Endodermal cell (in vitro differentiated cells): ENCODE measurements around the gene IGF2R. TPM values are rescaled to one million over a fixed set of nuclear protein-coding genes. Genes with fewer than 3 reads are reported as not detected.
"Not testable (repeated sequence)": the region's sequence is repeated elsewhere in the genome, so short reads cannot be mapped to it uniquely, and the experiment has no call there.

Source experiments
- DNase-seq: peaks from one replicate; pipeline ENCODE4 v3.0.0-alpha.2; 2017
- H3K27ac ChIP-seq: 2 replicates; pipeline ENCODE4 v1.5.1; 2013; ENCODE audit warnings: mild to moderate bottlenecking, low read depth, low read length, moderate library complexity
- H3K27me3 ChIP-seq: 2 replicates; pipeline ENCODE4 v1.6.1; 2013; ENCODE audit warnings: mild to moderate bottlenecking, low read length, moderate library complexity; ENCODE audit not compliant: insufficient read depth, control insufficient read depth, poor library complexity, severe bottlenecking
- H3K36me3 ChIP-seq: 2 replicates; pipeline ENCODE4 v1.7.0; 2013; ENCODE audit warnings: mild to moderate bottlenecking, low read length, moderate library complexity; ENCODE audit not compliant: control insufficient read depth, insufficient read depth
- H3K4me1 ChIP-seq: one replicate; pipeline ENCODE4 v1.7.0; 2013; ENCODE audit warnings: low read length; ENCODE audit not compliant: control insufficient read depth, insufficient read depth
- H3K4me3 ChIP-seq: 2 replicates; pipeline ENCODE4 v1.5.1; 2013; ENCODE audit warnings: mild to moderate bottlenecking, low read length, moderate library complexity
- H3K9ac ChIP-seq: 2 replicates; pipeline ENCODE4 v1.6.1; 2013; ENCODE audit warnings: mild to moderate bottlenecking, low read length, moderate library complexity; ENCODE audit not compliant: poor library complexity, severe bottlenecking; ENCODE audit errors: extremely low read depth
- H3K9me3 ChIP-seq: 2 replicates; pipeline ENCODE4 v1.6.1; 2013; ENCODE audit warnings: mild to moderate bottlenecking, low read length, moderate library complexity; ENCODE audit not compliant: control insufficient read depth
- H3K27ac Mint-ChIP-seq: 2 replicates; pipeline ENCODE4 v1.8.0; 2020; ENCODE audit warnings: mixed read lengths
- H3K27me3 Mint-ChIP-seq: 2 replicates; pipeline ENCODE4 v1.8.0; 2021; ENCODE audit warnings: mild to moderate bottlenecking, mixed read lengths; ENCODE audit not compliant: insufficient read depth
- H3K36me3 Mint-ChIP-seq: 2 replicates; pipeline ENCODE4 v1.8.0; 2020; ENCODE audit warnings: low read depth, mixed read lengths
- H3K4me1 Mint-ChIP-seq: 2 replicates; pipeline ENCODE4 v1.8.0; 2020; ENCODE audit warnings: mixed read lengths
- H3K4me3 Mint-ChIP-seq: 2 replicates; pipeline ENCODE4 v1.8.0; 2020; ENCODE audit warnings: mild to moderate bottlenecking, moderate library complexity, mixed read lengths
- H3K9me3 Mint-ChIP-seq: 2 replicates; pipeline ENCODE4 v1.8.0; 2020; ENCODE audit warnings: mild to moderate bottlenecking, mixed read lengths
- WGBS, 2 experiments: methylation state at CpG; one replicate each; pipeline versions ENCODE4 v1.1.5 to v1.1.7; 2013; ENCODE audit warnings: missing lambda C conversion rate in 2 of 2, mixed read lengths in 1 of 2; ENCODE audit not compliant: insufficient coverage in 1 of 2, insufficient read length in 1 of 2; 5-methylcytosine and 5-hydroxymethylcytosine counted together
- total RNA-seq, 2 donors: library from RNA; stranded (reverse); fragmentation: NEBNext Ultra II Directional in 1 of 2; extraction: Animal tissue kit (Norgen Biotek cat#: 25700) in 1 of 2; gene quantifications; 2 replicates in 1 of 2; 3 replicates in 1 of 2; pipeline ENCODE4 v1.2.1, GENCODE V29; 2021
- TF ChIP-seq, protein P1 (sequence below): fragments of 200-600 bp; sonication (generic); conservative IDR thresholded peaks from 2 replicates; pipeline ENCODE4 v1.5.0; 2021; ENCODE audit warnings: antibody characterized with exemption, mild to moderate bottlenecking

IGF2R gene
- total RNA-seq, 2 donors from 2014 or later: 103 to 130 TPM

DNA sequence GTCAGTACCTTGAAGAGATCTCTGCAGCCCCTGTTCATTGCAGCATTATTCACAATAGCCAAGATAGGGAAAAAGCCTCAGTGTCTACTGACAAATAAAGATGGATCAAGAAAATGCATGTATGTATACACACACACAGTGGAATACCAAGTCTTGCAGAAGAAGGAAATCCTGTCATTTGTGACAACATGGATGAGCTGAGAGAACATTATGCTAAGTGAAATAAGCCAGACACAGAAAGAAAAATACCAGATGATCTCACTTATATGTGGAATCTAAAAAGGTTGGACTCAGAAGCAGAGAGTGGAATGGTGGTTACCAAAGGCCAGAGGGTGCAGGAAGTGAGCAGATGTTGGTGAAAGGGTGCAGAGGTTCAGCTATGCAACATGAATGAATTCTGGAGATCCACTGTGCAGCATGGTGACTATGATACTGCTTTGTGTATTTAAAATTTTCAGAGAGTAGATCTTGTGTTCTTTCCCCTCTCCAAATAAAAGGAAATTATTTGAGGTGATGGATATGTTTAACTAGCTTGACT, 141.8 kb downstream of the IGF2R start:
- Histone ChIP-seq H3K36me3 (peaks cover 24% of the 10 kb centered on the region), H3K27ac (no peak overlapping the region), H3K9me3 (no peaks in the 10 kb centered on the region), H3K4me1 (no peaks in the 10 kb centered on the region), H3K4me3 (no peak overlapping the region), H3K9ac (no peak overlapping the region), H3K27me3 (no peaks in the 10 kb centered on the region)
- no peak for DNase-seq
- Mint-ChIP-seq H3K27ac (no peak overlapping the region), H3K4me3 (no peak overlapping the region), H3K27me3 (no peaks in the 10 kb centered on the region), H3K4me1 (peaks cover 4% of the 10 kb centered on the region), H3K9me3 (peaks cover 6% of the 10 kb centered on the region), H3K36me3 (peaks cover 33% of the 10 kb centered on the region)
- TF ChIP-seq, protein P1, sequence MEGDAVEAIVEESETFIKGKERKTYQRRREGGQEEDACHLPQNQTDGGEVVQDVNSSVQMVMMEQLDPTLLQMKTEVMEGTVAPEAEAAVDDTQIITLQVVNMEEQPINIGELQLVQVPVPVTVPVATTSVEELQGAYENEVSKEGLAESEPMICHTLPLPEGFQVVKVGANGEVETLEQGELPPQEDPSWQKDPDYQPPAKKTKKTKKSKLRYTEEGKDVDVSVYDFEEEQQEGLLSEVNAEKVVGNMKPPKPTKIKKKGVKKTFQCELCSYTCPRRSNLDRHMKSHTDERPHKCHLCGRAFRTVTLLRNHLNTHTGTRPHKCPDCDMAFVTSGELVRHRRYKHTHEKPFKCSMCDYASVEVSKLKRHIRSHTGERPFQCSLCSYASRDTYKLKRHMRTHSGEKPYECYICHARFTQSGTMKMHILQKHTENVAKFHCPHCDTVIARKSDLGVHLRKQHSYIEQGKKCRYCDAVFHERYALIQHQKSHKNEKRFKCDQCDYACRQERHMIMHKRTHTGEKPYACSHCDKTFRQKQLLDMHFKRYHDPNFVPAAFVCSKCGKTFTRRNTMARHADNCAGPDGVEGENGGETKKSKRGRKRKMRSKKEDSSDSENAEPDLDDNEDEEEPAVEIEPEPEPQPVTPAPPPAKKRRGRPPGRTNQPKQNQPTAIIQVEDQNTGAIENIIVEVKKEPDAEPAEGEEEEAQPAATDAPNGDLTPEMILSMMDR: no peak

DNA sequence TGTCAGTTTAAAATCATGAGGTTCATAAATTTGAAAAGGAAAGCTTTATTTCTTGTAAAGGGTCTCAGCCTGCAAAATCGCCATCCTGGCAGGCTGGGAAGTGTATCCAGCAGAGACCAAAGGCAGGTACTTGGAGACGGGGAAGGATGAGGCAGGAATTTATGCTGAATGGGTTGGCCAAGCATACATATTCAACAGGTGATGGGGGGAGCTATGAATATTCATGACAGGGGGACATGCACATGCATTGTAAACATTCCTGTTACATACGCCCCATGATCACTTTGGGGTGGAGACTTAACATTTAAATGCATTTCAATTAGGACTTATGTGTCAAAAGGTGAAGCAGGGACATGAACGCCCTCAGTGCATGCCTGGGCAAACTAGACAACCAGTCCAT, 142.9 kb downstream of the IGF2R start:
- no peaks in the 10 kb centered on the region for H3K27me3 Mint-ChIP-seq
- peaks cover 4% of the 10 kb centered on the region for H3K4me1 Mint-ChIP-seq
- no peak overlapping the region for H3K4me3 Mint-ChIP-seq
- peak; percentile 73 for DNase-seq
- Histone ChIP-seq H3K27me3 (no peaks in the 10 kb centered on the region), H3K4me3 (no peak overlapping the region), H3K9me3 (no peaks in the 10 kb centered on the region), H3K36me3 (peaks cover 15% of the 10 kb centered on the region), H3K9ac (no peak overlapping the region), H3K27ac (no peak overlapping the region), H3K4me1 (no peaks in the 10 kb centered on the region)
- WGBS, 2 experiments: 82 to 88% methylated on average over 3 to 4 of the region's 4 CpGs
- H3K9me3 Mint-ChIP-seq: peaks cover 6% of the 10 kb centered on the region
- H3K27ac Mint-ChIP-seq: peak overlapping the region; percentile 77
- H3K36me3 Mint-ChIP-seq: peaks cover 29% of the 10 kb centered on the region
- TF ChIP-seq, protein P1: no peak

DNA sequence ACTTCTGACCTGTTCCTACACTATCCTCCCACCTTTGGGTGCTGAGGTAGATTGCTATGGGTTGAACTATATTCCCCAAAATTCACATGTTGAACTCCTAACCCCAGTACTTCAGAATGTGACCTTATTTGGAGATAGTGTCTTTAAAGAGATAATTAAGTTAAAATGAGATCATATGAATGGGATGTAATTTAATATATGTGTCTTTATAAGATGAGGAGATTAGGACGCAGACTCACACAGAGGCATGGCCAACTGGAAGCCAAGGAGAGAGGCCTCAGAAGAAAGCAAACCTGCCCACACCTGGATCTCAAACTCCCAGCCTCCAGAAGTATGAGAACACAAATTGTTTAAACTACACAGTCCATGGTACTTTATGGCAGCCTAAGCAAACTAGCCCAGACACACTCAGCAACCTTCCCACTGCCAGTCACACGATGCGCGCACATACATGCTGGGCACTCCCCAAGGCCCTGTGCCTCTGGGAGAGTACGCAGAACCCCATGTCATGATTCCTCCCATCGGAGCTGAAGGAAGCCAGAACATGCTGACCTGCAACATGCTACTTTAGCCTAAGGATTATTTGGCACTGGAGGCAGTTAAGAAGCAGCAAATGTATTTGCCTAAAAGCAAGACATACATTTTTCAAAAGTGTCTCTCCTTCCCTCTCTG, 143.9 kb downstream of the IGF2R start:
- TF ChIP-seq, protein P1: no peak
- no peak for DNase-seq
- no peak overlapping the region for H3K4me3 Mint-ChIP-seq
- no peaks in the 10 kb centered on the region for H3K4me1 ChIP-seq
- peaks cover 4% of the 10 kb centered on the region for H3K4me1 Mint-ChIP-seq
- H3K27me3 Mint-ChIP-seq: no peaks in the 10 kb centered on the region
- H3K27me3 ChIP-seq: no peaks in the 10 kb centered on the region
- peaks cover 6% of the 10 kb centered on the region for H3K9me3 ChIP-seq
- H3K9me3 Mint-ChIP-seq: peaks cover 12% of the 10 kb centered on the region
- peaks cover 33% of the 10 kb centered on the region for H3K36me3 Mint-ChIP-seq
- H3K27ac Mint-ChIP-seq: peak overlapping the region; percentile 41
- H3K9ac ChIP-seq: no peak overlapping the region
- H3K4me3 ChIP-seq: no peak overlapping the region
- WGBS, 2 experiments: 93 to 96% methylated on average over 5 to 6 of the region's 6 CpGs
- no peak overlapping the region for H3K27ac ChIP-seq
- peaks cover 5% of the 10 kb centered on the region for H3K36me3 ChIP-seq

DNA sequence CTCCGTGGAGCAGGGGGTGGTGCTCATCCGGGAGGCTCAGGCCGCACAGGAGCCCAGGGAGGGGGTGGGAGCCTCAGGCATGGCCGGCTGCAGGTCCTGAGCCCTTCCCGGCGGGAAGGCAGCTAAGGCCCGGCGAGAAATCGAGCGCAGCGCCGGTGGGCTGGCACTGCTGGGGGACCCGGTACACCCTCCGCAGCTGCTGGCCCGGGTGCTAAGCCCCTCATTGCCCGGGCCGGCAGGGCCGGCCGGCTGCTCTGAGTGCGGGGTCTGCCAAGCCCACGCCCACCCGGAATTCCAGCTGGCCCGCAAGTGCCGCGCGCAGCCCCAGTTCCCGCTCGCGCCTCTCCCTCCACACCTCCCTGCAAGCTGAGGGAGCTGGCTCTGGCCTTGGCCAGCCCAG, 145.7 kb downstream of the IGF2R start:
- not testable (repeated sequence) for H3K4me1 ChIP-seq, H3K27me3 ChIP-seq, H3K27ac ChIP-seq, H3K9ac ChIP-seq, H3K27me3 Mint-ChIP-seq, H3K4me1 Mint-ChIP-seq, H3K4me3 Mint-ChIP-seq, H3K27ac Mint-ChIP-seq, H3K36me3 ChIP-seq, H3K4me3 ChIP-seq, DNase-seq
- peaks cover 11% of the 10 kb centered on the region for H3K9me3 ChIP-seq
- WGBS, 2 experiments: 96 to 100% methylated on average over 3 to 23 of the region's 29 CpGs
- H3K9me3 Mint-ChIP-seq: peaks cover 14% of the 10 kb centered on the region
- peaks cover 40% of the 10 kb centered on the region for H3K36me3 Mint-ChIP-seq
